GM21390 (cell line): Measurements from ENCODE around the gene SASH1.
"Not testable (repeated sequence)": the region's sequence is repeated elsewhere in the genome, so short reads cannot be mapped to it uniquely, and the experiment has no call there.

Experiments
- ATAC-seq: cut with Tn5 transposase; IDR thresholded peaks from one replicate; pipeline ENCODE4 v1.9.1; 2021; ENCODE audit not compliant: unreplicated experiment

Gene SASH1

DNA sequence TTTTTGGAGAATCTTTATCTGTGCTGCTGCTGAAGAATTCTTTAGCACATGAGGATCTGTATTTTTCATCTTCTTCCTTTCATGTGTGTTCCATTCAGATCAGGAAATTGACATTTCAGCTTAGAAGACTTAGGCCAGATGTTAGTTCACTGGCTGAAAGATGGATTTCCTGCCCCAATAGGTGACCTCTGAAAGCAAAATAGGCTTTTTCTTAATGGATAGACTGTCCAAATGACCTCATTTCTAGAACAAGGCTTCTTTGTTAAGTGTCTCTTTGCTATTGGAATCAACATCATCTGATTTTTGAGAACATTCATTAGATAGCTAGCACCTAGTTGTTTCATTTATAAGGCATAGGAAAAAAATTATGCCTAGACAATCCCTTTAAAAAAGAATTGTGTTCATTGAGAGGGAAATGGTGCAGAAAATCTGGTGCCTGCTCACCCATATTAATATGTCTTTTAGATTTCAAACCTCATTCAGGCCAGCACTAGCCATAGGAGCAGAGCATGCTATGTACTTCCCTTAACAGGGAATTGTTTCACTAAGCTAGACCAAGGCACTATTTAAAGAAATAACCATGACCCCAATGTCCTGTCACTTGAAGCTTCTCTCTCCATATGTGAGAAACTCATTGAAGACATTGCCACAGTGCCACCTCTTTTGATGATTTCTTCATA, 13.6 kb upstream of the SASH1 start:
- ATAC-seq: no peak

- ATAC-seq: no peak
These were observed 12.8 kb upstream of the SASH1 start for GRCh38 chr6:148329596-148330381.

GRCh38 chr6:148332088-148332487, 10.6 kb upstream of the SASH1 start:
- ATAC-seq: no peak

DNA sequence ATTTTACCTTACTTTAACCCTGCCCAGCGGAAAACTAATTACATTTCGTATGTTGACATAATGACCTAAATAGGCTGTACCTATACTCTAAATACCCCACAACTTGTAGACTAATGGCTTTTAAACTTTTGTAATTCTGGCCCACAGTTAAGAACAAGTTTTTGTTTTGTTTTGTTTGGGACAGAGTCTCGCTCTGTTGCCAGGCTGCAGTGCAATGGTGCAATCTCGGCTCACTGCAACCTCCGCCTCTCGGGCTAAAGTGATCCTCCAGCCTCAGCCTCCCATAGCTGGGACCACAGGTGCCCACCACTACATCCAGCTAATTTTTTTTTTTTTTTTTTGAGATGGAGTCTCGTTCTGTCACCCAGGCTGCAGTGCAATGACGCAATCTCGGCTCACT, 5.7 kb upstream of the SASH1 start:
- ATAC-seq: no peak

- ATAC-seq: no peak
These were observed 2.9 kb upstream of the SASH1 start for GRCh38 chr6:148339766-148340165.

DNA sequence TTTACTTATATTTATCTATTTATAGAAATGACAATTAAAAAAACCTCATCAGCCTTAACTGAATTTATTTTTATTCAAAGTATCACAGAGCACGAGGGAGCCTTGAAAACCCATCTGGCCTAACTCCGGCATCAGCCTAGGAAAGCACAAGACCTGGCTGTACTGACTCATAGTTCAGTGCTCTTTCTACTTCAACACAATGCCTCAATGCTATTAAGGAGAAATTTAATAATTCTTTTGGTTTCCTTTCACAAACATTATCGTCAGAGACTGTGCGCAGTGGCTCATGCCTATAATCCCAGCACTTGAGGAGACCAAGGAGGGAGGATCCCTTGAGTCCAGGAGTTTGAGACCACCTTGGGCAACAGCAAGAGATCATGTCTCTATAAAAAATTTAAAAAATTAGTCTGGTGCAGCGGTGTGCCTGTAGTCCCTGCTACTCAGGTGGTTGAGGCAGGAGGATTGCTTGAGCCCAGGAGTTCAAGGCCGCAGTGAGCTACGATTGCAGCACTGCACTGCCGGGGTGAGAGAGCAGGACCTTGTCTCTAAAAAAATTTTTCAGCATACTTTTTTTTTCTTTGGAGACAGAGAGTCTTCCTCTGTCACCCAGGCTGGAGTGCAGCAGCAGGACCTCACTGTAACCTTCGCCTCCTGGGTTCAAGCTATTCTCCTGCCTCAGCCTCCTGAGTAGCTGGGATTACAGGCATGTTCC, 1.9 kb upstream of the SASH1 start:
- ATAC-seq: no peak

DNA sequence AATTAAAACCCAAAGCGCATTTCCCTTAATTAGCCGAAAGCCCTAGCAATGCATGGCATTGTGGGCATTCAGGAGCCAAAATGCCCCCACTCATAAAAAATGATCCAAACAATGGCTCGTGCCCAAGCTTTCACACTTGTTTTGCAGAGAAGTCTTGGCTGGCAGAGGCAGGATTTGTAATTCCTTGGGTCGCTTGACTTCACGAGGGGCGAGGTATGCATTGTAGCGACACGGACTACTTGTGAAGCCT, 613 bp upstream of the SASH1 start:
- no peak for ATAC-seq

DNA sequence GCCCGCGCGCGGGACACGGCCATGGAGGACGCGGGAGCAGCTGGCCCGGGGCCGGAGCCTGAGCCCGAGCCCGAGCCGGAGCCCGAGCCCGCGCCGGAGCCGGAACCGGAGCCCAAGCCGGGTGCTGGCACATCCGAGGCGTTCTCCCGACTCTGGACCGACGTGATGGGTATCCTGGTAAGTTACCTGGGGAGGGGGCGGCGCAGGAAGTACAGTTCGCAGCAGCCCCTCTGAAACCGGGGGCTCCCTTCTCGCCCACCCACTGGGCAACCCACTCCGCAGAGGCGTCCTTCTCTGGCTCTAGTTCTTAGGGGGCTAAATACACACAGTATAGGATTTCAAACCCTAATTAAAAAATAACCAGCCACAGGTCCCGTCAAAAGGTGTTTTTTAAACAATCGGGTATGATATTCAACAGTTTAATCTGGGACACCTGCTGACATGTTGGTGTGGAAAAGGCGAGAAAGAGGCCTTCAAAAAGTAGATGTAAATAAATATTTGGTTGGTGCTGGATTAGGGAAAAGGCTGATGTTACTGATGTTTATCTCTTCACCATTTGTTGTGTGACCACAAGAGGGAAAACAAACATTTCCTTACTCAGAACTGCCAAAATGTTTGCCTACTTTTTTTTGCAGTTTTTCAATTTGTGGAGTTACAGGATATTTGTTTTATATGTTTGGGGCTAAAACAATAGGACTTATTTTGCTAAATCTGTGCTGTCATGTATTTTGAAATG, 577 bp downstream of the SASH1 start:
- ATAC-seq: no peak

- ATAC-seq: no peak
These were observed 2.5 kb downstream of the SASH1 start for GRCh38 chr6:148345176-148345575.

GRCh38 chr6:148345578-148345977, 2.9 kb downstream of the SASH1 start:
- no peak for ATAC-seq

- no peak for ATAC-seq
These were observed 4.2 kb downstream of the SASH1 start for GRCh38 chr6:148346681-148347440.

DNA sequence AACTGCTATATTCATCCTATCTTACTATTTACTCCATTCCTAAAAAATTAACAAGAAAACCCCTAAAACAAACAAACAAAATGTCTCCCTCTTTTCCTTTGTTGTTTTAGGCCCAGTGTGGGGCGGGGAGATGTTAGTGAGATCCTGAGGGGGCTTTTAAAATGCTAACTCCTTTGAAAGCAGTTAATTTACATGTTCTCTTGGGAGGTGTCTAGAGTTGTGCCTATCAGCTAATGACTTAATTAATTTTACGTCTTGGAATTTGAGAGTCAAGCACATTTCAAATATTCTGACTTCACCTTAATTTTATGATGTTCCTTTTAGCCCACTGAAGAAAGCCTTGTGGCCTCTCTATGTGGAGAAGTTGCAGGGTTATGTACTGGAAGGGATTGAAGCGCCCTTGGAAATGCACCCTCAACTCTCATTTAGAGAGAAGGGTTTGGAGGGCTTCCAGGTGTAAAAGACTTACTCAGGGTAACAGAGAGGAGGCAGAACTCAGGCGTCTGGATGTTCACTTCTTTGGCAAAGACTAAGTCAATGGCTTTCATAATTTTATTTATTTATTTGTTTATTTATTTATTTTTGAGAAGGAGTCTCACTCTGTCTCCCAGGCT, 4.9 kb downstream of the SASH1 start:
- no peak for ATAC-seq

DNA sequence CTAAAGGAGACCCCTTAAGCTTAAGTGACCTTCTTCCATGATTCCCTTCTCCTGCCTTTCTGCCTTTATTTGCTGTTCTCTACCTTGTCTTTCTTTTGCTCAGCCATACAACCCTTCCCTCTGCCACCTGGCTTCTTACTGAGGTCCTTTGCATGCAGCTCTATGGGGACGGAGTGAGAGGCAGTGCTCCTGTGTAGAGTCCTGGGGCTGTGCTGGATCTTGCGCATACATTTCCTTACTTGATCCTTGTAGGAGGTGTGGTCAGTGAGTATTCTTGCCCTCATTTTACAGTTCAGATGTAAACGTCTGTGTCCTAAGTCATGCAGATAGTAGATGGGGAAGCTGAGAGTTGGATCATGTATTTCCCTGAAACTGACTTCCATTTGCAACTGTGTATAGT, 5.7 kb downstream of the SASH1 start:
- ATAC-seq: no peak

- ATAC-seq: no peak
These were observed 6.1 kb downstream of the SASH1 start for GRCh38 chr6:148348778-148349177.

GRCh38 chr6:148349466-148349865, 6.8 kb downstream of the SASH1 start:
- no peak for ATAC-seq

GRCh38 chr6:148351309-148351708, 8.7 kb downstream of the SASH1 start:
- ATAC-seq: no peak

DNA sequence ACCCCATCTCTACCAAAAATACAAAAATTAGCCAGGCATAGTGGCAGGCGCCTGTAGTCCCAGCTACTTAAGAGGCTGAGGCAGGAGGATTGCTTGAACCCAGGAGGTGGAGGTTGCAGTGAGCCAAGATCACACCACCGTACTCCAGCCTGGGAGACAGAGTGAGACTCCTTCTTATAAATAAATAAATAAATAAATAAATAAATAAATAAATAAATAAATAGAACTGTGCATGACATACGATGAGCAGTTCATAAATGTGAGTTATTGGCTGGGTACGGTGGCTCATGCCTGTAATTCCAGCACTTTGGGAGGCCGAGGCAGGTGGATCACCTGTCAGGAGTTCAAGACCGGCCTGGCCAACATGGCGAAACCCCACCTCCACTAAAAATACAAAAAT, 9.8 kb downstream of the SASH1 start:
- ATAC-seq: not testable (repeated sequence)

- no peak for ATAC-seq
These were observed 15.7 kb downstream of the SASH1 start for GRCh38 chr6:148358196-148358785.

DNA sequence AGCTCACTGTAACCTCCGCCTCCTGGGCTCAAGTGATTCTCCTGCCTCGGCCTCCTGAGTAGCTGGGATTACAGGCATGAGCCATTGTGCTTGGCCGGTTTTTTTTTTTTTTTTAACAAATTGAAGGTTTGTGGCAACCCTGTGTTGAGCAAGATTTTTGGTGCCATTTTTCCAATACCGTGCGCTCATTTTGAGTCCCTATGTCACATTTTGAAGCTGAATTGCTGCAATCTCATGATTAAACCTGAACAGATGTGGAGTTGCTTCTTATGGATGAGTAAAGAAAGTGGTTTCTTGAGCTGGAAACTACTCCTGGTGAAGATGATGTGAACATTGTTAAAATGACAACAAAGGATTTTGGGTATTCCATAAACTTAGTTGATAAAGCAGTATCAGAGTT, 16.6 kb downstream of the SASH1 start:
- no peak for ATAC-seq
